NK-92 (cell line): ENCODE data around the gene MRPL12.

Source experiments
- DNase-seq: peaks from one replicate; lab custom pipeline; 2025; ENCODE audit not compliant: unreplicated experiment; lab: John Stamatoyannopoulos, UW

MRPL12 gene

GRCh38 chr17:81715107-81715871, 12.1 kb downstream of the MRPL12 start:
- DNase-seq, result no peak

- no peak for DNase-seq
These were observed 12.9 kb downstream of the MRPL12 start for GRCh38 chr17:81715872-81716673.

GRCh38 chr17:81716674-81716996, 13.5 kb downstream of the MRPL12 start:
- no peak for DNase-seq

- DNase-seq, result no peak
These were observed 14.0 kb downstream of the MRPL12 start for GRCh38 chr17:81717049-81717765.

GRCh38 chr17:81717766-81718089, 14.6 kb downstream of the MRPL12 start:
- DNase-seq, result no peak

GRCh38 chr17:81719410-81720266, 16.5 kb downstream of the MRPL12 start:
- DNase-seq, result no peak

GRCh38 chr17:81720267-81721071, 17.3 kb downstream of the MRPL12 start:
- no peak for DNase-seq

GRCh38 chr17:81722184-81723120, 19.3 kb downstream of the MRPL12 start:
- no peak for DNase-seq

- no peak for DNase-seq
These were observed 20.6 kb downstream of the MRPL12 start for GRCh38 chr17:81723651-81724209.

GRCh38 chr17:81725439-81725838, 22.3 kb downstream of the MRPL12 start:
- DNase-seq, result no peak

- DNase-seq, result no peak
These were observed 22.8 kb downstream of the MRPL12 start for GRCh38 chr17:81726004-81726403.

- DNase-seq, result no peak
These were observed 24.3 kb downstream of the MRPL12 start for GRCh38 chr17:81727324-81728031.

- DNase-seq, result no peak
These were observed 30.6 kb downstream of the MRPL12 start for GRCh38 chr17:81733507-81734404.

- no peak for DNase-seq
These were observed 31.5 kb downstream of the MRPL12 start for GRCh38 chr17:81734405-81735263.

- no peak for DNase-seq
These were observed 32.3 kb downstream of the MRPL12 start for GRCh38 chr17:81735264-81736102.
